Natural killer cell (primary cell): ENCODE measurements around the gene SIGLEC1. TPM values are rescaled to one million over a fixed set of nuclear protein-coding genes. Genes with fewer than 3 reads are reported as not detected.

Experiments
- ATAC-seq, 3 donors: fragments of 150-1000 bp in 2 of 3; fragments of 200-7000 bp in 1 of 3; cut with Tn5 transposase; 1 replicate in 1 of 3; 2 replicates in 2 of 3; pipeline ENCODE4 v1.10.0; 2021; ENCODE audit warnings: mild to moderate bottlenecking in 2 of 3, moderate library complexity in 2 of 3
- DNase-seq, 2 donors: peaks; one replicate each; pipeline versions ENCODE4 v3.0.0 to v3.0.0-alpha.2; 2013 to 2021; ENCODE audit warnings: mixed read lengths in 1 of 2
- H3K27ac ChIP-seq: one replicate; pipeline ENCODE4 v1.5.1; 2013; ENCODE audit warnings: mild to moderate bottlenecking, low read length
- H3K27me3 ChIP-seq: one replicate; pipeline ENCODE4 v1.6.1; 2013; ENCODE audit warnings: low read length; ENCODE audit not compliant: control insufficient read depth, insufficient read depth
- H3K36me3 ChIP-seq: one replicate; pipeline ENCODE4 v1.6.1; 2013; ENCODE audit warnings: low read length; ENCODE audit not compliant: control insufficient read depth, insufficient read depth
- H3K4me1 ChIP-seq: one replicate; pipeline ENCODE4 v1.6.1; 2013; ENCODE audit warnings: low read length; ENCODE audit not compliant: control insufficient read depth, insufficient read depth
- H3K4me3 ChIP-seq: one replicate; pipeline ENCODE4 v1.5.1; 2013; ENCODE audit warnings: low read length
- H3K9me3 ChIP-seq: one replicate; pipeline ENCODE4 v1.6.1; 2013; ENCODE audit warnings: low read length; ENCODE audit not compliant: control insufficient read depth, insufficient read depth
- H3K27ac Mint-ChIP-seq, 2 donors: one replicate each; pipeline ENCODE4 v1.8.0; 2022; ENCODE audit warnings: mild to moderate bottlenecking in 2 of 2, mixed read lengths in 2 of 2, moderate library complexity in 1 of 2
- H3K27me3 Mint-ChIP-seq, 2 donors: one replicate each; pipeline ENCODE4 v1.8.0; 2022; ENCODE audit warnings: low read depth in 2 of 2, mixed read lengths in 2 of 2
- H3K36me3 Mint-ChIP-seq: one replicate; pipeline ENCODE4 v1.8.0; 2022; ENCODE audit warnings: mixed read lengths
- H3K4me1 Mint-ChIP-seq, 2 donors: one replicate each; pipeline ENCODE4 v1.8.0; 2022; ENCODE audit warnings: mixed read lengths in 2 of 2
- H3K4me3 Mint-ChIP-seq: one replicate; pipeline ENCODE4 v1.8.0; 2022; ENCODE audit warnings: mild to moderate bottlenecking, moderate library complexity, mixed read lengths
- H3K9me3 Mint-ChIP-seq, 2 donors: one replicate each; pipeline ENCODE4 v1.8.0; 2022; ENCODE audit warnings: mixed read lengths in 2 of 2
- CTCF ChIP-seq: fragments of 200-600 bp; IDR thresholded peaks from one replicate; pipeline ENCODE4 v1.8.0; 2022; ENCODE audit warnings: antibody characterized with exemption
- WGBS: methylation state at CpG from one replicate; pipeline ENCODE4 v1.1.7; 2013; ENCODE audit warnings: missing lambda C conversion rate; ENCODE audit not compliant: insufficient coverage; 5-methylcytosine and 5-hydroxymethylcytosine counted together
- intact Hi-C: fragments of 100-400 bp; cut with micrococcal nuclease; formaldehyde crosslinking; loops from one replicate; pipeline ENCODE4 v1.14.2; 2022
- total RNA-seq, 4 donors: library from RNA; stranded (reverse); fragments of 120-200 nt in 1 of 4; gene quantifications; one replicate each; pipeline versions ENCODE4 v1.2.3 to v1.2.4, GENCODE V29; 2013 to 2022

The SIGLEC1 gene
- total RNA-seq, 3 donors from 2014 or later (not counting 1 experiment from before 2014, with no cell fraction given) = 0.09 to 0.36 (median 0.30) TPM

- WGBS = 68% methylated on average over 6 of the region's 7 CpGs
- H3K36me3 Mint-ChIP-seq = no peaks in the 10 kb centered on the region
Measured at GRCh38 chr20:3685341-3685740, 27.1 kb downstream of the SIGLEC1 start.

GRCh38 chr20:3681931-3682781 is 30.2 kb downstream of the SIGLEC1 start, which contains the start of gene ADAM33:
ADAM33 (minus strand) TSS chr20:3682010; CDS start chr20:3682004, 6 bp downstream.
- peaks cover 49 to 65% of the 10 kb centered on the region in 2 donors for H3K27me3 Mint-ChIP-seq
- ATAC-seq (no peak), DNase-seq (no peak)
- Histone ChIP-seq H3K27me3 (peaks cover 12% of the 10 kb centered on the region), H3K36me3 (no peaks in the 10 kb centered on the region), H3K9me3 (no peaks in the 10 kb centered on the region), H3K27ac (no peak within 1 kb of the TSS), H3K4me3 (no peak within 1 kb of the TSS), H3K4me1 (peaks cover 3% of the 10 kb centered on the region)
- intact Hi-C loops = no loop called here
- H3K36me3 Mint-ChIP-seq = no peaks in the 10 kb centered on the region
- no peak within 1 kb of the TSS for H3K4me3 Mint-ChIP-seq
- H3K4me1 Mint-ChIP-seq = peaks cover 0 to 5% of the 10 kb centered on the region in 2 donors
- 9% methylated on average over 54 of the region's 65 CpGs for WGBS
- no peak within 1 kb of the TSS for H3K27ac Mint-ChIP-seq
- TF ChIP-seq CTCF = no peak
- H3K9me3 Mint-ChIP-seq = no peaks in the 10 kb centered on the region

More at GRCh38 chr20:3685341-3685740, 27.1 kb downstream of the SIGLEC1 start:
- Histone ChIP-seq H3K27me3 (peaks cover 12% of the 10 kb centered on the region), H3K4me3 (no peak overlapping the region), H3K4me1 (peaks cover 3% of the 10 kb centered on the region), H3K27ac (no peak overlapping the region), H3K36me3 (no peaks in the 10 kb centered on the region), H3K9me3 (no peaks in the 10 kb centered on the region)
- peaks cover 0 to 5% of the 10 kb centered on the region in 2 donors for H3K4me1 Mint-ChIP-seq
- H3K27ac Mint-ChIP-seq = no peak overlapping the region
- TF ChIP-seq CTCF = no peak
- no peaks in the 10 kb centered on the region for H3K9me3 Mint-ChIP-seq
- intact Hi-C loops = no loop called here
- H3K27me3 Mint-ChIP-seq = peaks cover 36 to 39% of the 10 kb centered on the region in 2 donors
- ATAC-seq = no peak
- H3K4me3 Mint-ChIP-seq = no peak overlapping the region
- DNase-seq = no peak

GRCh38 chr20:3681352-3681930 is 31.0 kb downstream of the SIGLEC1 start:
- H3K27me3 Mint-ChIP-seq = peaks cover 50 to 62% of the 10 kb centered on the region in 2 donors
- Histone ChIP-seq H3K9me3 (no peaks in the 10 kb centered on the region), H3K27ac (no peak overlapping the region), H3K4me1 (peaks cover 9% of the 10 kb centered on the region), H3K4me3 (no peak overlapping the region), H3K36me3 (no peaks in the 10 kb centered on the region), H3K27me3 (peaks cover 12% of the 10 kb centered on the region)
- ATAC-seq (no peak), DNase-seq (no peak)
- no peaks in the 10 kb centered on the region for H3K9me3 Mint-ChIP-seq
- TF ChIP-seq CTCF = no peak
- peaks cover 0 to 11% of the 10 kb centered on the region in 2 donors for H3K4me1 Mint-ChIP-seq
- no peak overlapping the region for H3K4me3 Mint-ChIP-seq
- 21% methylated on average over 32 of the region's 32 CpGs for WGBS
- no peaks in the 10 kb centered on the region for H3K36me3 Mint-ChIP-seq
- no peak overlapping the region for H3K27ac Mint-ChIP-seq
- intact Hi-C loops = no loop called here
